Islet of Langerhans (tissue), 1 donor: ENCODE results near the gene KCNC4.

Experiments used
- FAIRE-seq: peaks from one replicate; lab custom pipeline; 2011; peaks lifted over from hg19 to GRCh38; lab: Jason Lieb, UNC

Gene KCNC4

DNA sequence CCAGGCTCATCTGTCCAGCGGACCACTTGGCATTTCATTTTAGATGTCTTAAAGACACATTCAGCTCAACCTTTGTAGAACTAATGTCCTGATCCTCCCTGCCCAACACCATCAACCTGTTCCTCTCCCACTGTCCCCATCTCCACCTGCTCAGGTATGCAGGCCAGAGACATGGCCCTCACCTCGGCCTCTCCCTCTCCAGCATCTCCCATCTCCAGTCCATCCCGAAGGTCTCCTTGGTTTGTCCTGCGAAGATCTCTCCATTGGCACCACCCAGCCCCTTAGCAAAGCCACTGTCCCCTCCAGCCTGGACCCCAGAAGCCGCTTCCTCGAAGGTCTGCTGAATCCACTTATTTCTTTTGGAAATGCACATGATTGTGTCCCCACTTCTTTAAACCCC is 20.9 kb upstream of the KCNC4 start:
- FAIRE-seq = no peak

DNA sequence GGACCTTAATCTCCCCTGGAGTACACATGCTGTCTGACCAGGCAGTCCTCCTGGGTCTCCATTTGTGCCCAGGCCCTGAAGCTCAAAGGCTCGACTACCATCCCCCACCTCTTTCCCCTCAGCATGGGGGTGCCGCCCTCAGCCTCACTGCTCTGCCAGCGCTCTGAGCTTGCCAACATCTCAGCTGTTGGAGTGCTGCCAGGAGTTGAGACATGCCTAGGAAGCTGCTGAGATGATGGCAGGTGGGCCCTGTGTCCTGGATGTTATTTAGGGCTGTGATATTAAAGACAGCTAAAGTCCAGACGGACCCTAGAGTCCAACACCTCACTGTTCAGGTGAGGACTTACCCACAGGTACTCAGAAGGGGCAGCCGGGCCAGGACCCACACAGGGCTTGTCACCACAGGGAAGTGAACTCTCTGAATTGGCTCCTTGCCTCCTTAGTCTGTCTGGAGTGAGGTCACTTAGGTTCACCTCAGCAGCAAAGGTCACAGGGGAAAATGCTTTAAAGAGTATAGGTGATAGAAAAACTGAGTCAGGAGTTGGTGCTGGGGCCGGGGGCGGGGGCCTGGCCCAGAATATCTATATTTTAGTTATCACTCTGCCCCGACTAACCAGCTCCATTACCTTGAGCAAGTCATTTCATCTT is 19.7 kb upstream of the KCNC4 start:
- FAIRE-seq = no peak

DNA sequence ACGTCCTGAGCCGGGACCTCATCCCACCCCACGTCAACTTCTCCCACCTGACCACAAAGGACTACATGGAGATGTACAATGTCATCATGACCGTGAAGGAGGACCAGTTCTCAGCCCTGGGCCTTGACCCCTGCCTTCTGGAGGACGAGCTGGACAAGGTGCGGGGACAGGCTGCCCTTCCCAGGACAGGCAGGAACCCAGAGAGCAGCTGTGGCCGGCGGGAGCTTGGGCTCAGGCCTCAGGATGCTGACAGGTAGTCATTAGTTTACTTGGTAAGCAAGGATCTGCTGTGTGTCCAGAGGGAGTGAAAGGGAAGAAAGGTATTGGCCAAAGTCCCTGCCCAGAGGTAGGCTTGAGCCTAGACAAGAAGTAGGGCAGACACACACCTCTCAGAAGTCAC is 17.6 kb upstream of the KCNC4 start:
- no peak for FAIRE-seq

DNA sequence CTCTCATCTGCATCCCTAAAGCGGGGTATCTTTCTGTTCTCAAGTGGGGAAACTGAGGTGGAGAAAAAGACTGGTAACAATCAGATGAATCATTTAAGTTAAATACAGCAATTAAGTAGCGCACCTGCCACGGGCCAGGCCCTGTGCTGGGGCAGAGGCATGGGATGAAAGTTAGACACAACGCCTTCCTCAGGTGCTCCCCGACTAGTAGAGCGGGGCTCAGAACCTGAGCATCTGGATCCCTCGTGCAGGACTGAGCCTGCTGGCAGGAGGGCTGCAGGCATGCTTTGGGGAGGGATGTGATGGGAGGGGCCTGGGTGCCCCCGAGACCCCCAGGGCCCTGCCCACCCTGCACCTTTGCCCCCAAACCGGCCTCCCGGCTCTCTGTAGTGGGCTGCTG is 14.9 kb upstream of the KCNC4 start:
- FAIRE-seq = no peak

DNA sequence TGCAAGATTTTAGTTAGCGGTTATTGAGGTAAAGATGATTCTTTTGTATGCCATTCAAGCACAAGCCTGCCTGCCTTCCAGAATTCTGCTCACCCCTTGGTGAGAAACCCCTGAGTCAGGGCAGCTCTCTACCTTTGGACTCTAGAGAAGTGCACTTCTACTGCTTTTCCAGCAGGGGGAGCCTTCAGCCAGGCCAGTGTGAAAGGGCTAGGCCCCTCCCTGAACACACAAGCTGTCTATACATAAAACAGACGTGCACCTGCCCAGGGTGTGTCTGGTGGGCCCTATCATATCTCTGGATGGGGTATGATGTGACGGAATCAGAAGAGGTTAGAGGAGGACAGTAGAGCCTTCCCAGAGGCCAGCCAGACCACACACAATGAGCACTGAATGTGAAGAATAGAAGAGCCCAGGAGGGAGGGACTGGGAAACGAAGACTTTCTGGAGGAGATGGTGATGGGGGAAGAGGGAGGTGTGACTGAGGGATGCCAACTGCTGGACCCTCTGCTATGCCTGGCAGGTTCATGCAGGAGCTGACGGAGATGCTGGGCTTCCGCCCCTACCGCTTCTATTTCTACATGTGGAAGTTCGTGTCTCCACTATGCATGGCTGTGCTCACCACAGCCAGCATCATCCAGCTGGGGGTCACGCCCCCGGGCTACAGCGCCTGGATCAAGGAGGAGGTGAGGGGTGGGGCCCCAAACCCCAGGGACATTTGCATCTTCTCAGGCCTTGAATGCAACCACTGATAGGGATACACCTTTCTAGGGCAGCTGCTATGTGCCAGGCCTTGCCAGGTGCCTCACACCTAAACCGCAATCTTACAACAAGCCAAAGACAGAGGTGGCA is 13.0 kb upstream of the KCNC4 start:
- no peak for FAIRE-seq

DNA sequence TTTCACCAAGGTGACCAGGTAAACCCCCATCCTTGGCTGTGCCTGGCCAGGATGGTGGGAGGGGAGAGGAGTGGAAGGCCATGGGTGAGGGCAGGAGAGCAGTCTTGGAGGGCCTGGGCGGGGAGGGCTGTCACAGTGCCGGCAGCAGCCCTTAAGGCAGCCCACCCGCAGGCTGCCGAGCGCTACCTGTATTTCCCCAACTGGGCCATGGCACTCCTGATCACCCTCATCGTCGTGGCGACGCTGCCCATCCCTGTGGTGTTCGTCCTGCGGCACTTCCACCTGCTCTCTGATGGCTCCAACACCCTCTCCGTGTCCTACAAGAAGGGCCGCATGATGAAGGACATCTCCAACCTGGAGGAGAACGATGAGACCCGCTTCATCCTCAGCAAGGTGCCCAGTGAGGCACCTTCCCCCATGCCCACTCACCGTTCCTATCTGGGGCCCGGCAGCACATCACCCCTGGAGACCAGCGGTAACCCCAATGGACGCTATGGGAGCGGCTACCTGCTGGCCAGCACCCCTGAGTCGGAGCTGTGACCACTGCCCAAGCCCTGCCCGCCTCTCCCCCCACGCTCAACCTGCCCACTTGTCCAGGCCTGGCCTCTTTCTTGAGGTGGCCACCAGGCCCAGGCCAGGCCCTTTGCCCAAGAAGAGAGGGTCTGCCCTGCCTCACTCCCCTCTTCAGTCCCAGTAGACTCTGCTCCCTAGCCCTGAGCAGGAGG is 12.0 kb upstream of the KCNC4 start:
- FAIRE-seq = no peak

DNA sequence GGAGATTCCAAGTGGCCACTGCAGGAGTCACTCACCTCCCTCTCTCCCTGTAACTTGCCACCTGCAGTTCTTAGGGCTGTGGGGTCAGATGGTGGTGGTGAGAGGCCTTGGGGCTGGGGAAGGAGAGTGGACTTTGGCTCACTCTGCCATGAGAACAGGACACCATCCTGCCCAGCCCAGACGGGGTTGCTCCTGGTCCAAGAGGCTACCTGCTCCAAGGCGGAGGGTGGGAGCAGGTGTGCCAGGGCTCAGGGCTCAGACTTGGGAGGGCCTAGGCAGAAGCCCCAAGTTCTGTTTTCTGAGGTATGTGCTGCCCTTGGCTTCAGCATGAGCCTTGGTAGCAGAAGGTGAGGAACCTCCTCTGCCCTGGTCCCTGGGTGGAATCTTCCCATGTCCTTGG is 11.4 kb upstream of the KCNC4 start:
- FAIRE-seq = no peak

DNA sequence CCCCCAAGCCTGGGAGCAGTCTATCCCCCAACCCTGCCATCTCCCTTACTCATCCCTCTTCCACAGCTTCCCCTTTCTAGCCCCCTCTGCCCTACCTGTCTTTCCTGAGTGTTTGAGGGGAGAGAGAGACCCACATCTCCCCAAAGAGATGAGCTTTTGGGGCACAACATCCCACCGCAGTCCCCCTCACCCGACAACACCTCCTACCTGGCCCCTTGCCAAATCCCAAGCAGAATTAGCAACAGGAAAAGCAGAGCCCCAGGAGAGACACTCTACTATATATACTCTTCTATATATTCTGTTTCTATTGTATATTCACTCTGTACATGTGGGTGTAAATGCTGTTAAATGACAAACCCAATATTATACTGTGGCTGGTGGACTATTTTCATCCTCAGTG is 9.9 kb upstream of the KCNC4 start:
- no peak for FAIRE-seq

DNA sequence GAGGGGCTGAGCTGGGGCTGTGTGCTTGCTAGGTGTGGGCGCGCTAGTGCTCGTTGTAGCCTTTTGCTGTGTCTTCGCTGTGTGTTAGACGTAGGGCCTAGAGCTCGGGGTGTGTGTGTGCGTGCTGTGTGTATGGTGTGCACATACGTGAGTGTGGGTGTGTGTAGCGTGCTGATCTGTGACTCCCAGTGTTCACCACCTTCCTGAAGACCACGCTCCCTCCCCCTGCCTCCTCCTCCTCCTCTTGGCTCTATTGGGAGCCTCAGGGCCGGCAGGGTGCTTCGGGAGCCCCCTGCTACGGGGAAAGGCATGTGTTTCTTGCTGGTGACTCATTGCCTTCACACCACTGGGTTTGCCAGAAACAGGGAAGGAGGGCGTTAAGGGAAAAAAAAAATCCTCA is 9.4 kb upstream of the KCNC4 start:
- FAIRE-seq = no peak

DNA sequence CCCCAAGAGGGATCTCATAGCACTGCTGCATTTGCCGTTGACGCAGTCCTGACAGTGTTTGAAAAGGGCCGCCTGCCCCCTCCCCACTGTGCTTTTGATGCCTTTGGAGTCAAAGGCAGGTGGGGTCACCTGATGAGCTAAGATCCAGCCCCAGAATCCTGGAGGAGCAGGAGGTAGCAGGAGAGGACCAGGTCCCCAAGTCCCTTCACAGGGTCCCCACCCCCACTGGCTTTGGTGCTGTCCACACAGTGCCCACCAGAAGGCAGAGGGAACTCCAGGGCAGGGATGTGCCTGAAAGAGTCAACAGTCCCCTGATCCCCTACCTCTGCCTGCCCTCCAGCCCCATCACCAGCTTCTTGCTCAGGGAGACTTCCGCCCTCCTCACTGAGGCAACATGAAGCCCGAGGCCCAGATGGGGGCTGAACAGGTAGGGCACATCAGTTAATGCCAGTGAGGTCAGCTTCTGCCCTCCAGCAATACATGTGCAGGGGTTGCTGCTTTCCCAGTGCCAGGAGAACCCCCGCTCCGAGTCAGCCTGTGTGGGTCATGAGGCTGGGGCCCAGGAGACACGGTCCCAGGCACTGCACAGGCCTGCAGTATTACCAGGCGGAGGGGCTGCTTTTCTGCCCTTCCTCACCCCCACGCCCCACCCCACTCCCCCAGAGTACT is 8.8 kb upstream of the KCNC4 start:
- no peak for FAIRE-seq

DNA sequence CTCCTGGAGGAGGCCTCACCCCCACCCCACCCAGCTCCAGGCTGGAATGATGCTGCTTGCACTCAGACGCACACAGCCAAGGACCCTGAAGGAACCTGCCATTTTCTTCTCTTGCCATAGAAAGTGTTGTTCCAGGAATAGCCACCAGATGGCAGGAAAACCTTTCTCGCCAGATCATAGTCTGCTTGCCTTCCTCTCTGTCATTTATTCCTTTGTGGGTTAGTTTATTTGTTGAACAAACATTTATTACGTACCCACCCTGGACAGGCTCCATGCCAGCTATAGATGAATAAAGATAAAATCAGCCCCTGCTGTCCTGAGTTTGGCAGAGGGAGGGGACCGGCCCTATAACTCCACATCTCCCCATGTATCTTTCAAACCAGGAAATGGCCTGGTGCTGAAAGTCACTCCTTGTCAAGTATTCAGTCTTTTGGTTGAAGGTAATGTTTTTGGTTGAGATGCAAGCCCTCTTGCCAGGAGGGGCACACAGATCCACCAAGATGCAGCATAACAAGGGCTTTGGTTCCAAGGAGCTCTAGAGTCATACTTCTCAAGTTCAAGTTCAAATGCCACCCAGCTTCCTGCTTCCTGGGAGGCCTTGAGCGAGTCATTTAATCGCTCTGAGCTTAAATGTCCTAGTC is 7.0 kb upstream of the KCNC4 start:
- peak; percentile 33 for FAIRE-seq

DNA sequence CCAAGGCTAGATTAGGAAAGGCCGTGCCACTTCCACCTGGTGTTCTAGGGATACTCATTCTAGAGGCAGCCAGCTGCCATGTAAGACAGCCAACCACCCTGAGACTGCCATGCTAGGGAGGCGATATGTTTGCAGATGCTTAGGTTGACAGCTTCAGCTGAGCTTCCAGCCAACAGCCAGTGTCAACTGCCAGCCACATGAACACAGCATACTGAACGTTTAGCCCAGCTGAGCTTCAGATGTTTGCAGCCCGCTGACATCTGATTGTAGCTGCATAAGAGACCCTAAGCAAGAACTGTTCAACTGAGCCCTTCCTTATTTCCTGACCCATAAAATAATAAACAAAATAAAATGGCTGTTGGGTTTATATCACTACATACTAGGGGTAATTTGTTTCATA is 5.0 kb upstream of the KCNC4 start:
- no peak for FAIRE-seq

DNA sequence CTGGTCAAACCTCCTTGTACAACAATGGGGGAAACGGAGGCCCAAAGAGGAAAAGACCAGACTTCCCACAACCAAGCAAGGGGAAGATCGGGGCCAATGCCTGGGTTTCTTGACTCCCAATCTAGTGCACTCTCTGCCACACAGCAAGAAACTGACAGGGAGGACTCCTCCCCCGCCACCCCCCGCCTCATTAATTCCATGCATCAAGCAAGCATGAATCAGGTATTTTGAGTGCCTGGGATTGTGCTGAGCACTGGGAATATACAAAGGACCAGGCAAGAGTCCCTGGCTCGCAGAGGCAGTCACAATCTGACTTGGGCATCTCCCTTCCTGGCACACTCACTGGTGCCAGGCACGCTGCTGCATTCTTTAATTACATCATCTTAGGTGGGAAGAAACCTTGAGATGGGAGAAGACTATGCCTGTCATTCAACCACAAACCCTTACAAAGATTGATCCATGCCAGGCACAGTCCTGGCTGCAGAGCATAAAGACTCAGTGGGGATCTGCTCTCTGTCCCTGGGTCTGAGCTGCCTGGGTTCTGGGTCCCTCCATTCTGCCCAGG is 4.4 kb upstream of the KCNC4 start:
- FAIRE-seq = no peak

DNA sequence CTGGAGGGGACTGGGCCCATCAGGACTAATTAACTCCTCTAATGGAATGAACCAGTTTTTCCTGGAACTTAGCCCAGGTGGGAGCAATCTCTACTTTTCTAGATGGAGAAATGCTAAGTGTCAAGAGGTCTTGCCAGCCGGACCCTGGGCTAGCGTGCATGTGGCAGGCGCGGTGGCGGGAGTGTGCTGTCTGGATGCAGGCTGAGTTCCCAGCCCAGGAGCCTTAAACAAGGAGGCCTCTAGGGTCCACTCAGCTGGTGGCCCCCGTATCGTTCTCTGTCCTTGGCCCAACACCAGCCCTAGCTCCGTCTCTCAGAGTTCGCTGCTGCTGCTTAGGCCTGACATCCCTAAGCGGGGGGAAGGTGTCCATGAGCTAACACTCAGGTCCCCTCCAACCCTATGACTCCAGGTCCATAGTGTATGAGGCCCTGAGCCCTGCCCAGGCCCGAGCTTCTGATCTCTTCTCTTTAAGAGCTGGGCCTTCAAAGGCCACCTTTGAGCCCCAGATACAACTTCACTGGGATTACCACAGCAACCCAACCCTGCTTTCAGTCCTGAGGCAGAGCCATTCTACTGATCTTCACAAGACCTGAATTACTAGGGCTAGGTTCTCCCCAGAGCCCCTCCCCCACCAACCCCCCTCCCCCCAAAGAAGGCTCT is 3.7 kb upstream of the KCNC4 start:
- no peak for FAIRE-seq

DNA sequence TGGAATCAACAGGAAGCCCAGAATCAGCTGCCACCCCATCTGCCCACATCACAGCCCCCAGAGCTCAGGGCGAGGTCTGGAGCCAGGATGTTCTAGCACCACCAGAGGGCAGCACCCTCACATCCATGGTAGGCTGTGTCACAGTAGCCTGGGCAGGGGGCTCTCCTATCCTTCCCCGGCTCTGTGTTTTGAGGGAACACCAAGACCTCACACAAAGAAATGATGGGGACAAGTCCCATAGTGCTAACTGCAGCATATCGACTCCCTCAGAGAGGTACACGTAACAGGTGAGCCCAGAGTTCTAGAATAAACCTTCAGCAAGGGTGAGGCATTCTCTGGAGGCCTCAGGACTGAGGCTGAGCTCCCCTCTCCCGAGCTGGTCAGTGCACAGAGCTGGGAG is 2.3 kb upstream of the KCNC4 start:
- no peak for FAIRE-seq

DNA sequence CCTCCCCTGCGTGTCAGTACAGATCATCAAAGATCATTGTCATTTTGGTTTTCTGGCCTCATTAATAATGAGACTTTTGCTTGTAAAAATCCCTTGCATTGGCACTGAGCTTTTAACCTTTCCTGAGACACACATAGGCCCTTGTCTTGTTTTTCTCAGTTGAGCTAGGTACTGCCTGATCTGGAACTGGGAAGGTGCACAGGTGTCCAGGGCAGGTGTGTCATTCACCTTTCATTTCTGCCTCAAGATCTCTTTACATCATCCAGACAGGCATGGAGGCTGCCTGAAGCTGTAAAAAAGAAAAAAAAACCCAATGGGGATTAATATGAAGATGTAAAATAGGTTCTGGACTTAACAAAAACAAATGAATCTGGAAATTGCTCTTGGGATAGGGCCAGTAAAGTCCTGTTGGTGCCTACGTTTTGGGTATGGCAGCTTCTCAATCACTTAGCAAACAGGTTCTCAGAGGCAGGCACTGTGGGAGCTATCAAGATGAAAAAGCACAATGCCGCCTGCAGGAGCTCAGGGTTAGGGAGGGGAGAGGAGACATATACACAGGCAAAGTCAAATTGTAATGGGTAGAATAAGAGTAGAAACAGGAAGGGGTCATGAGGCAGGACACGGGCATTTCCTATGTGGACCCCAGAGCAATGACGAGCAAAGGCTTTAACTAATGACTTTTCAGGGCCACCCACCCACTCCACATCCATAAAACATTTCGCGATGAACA is 1.0 kb upstream of the KCNC4 start:
- no peak for FAIRE-seq

DNA sequence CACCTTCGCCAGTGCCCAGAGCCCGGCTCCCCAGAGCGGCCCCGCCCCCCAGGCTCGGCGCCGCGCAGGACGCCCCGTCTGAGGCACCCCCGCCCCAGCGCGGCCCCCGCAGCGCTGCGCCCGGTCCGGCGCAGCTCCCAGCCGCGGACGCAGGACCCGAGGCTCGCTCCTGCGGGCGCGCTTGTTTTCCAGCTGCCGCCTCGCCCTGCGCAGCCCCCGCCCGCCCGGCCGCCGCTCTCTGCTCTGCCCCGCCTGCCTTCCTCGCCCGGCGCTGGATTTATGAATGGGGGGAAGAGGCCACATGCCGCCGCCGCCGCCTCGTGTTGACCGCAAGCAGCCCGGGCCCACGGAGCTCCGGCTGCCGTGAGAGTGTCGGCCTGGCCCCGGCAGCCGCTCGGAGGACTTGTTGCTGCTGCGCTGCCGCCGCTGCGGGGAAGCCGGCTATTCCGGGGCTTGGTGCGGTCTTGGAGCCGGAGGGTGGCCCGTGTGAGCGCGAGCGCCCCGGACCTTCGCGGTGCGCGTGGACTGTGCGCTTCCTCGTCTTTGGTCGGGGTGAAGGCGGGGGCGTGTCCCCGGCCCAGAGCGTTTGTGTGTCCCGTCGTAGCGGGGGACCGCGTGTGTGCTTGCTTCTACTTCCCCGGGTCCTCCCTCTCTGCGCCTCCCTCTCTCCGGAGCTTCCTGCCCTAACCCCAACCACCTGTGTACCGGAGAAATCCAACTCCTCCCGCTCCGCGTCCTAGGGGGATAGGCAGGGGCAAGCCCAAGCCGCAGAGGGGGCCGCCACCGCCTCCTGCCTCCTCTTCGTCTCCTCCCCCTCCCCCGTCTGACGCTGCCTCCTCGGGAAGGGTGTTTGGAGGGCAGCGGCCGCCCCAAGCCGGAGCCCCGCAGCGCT is 736 bp downstream of the KCNC4 start:
- no peak for FAIRE-seq

DNA sequence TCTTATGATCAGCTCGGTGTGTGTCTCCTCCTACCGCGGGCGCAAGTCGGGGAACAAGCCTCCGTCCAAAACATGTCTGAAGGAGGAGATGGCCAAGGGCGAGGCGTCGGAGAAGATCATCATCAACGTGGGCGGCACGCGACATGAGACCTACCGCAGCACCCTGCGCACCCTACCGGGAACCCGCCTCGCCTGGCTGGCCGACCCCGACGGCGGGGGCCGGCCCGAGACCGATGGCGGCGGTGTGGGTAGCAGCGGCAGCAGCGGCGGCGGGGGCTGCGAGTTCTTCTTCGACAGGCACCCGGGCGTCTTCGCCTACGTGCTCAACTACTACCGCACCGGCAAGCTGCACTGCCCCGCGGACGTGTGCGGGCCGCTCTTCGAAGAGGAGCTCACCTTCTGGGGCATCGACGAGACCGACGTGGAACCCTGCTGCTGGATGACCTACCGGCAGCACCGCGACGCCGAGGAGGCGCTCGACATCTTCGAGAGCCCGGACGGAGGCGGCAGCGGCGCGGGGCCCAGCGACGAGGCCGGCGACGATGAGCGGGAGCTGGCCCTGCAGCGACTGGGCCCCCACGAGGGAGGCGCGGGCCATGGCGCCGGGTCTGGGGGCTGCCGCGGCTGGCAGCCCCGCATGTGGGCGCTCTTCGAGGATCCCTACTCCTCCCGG is 1.5 kb downstream of the KCNC4 start:
- no peak for FAIRE-seq
